ENCODE data around the gene SH3RF1. TPM values are rescaled to one million over a fixed set of nuclear protein-coding genes. Genes with fewer than 3 reads are reported as not detected.
"Not testable (repeated sequence)": the region's sequence is repeated elsewhere in the genome, so short reads cannot be mapped to it uniquely, and the experiment has no call there.

The SH3RF1 gene
- total and polyA plus RNA-seq, 2 of the 13 experiments (the other 11 are each of a cell fraction or from before 2014, with no cell fraction given) = 3.1 to 3.2 TPM

DNA sequence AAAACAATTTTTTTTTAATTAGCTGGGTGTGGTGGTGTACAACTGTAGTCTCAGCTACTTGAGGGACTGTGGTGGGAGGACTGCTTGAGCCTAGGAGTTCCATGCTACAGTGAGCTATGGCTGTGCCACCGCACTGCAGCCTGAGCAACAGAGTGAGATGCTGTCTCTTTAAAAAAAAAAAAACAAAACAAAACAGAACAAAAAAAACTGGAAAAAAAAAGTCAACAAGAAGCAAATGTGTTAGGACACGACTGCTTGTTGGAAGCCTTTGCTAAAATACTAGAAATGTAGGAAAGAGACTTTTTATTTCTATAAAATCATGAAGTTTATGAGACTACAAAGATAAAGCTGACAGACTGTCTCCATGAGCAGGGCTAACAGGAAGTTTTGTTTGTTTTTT, 87.2 kb downstream of the SH3RF1 start (continued):
- TF ChIP-seq NCOA5 (CRISPR knock-in tag; IDR thresholded peaks at IDR 0.05) = no peak
- TF ChIP-seq ZNF121 (CRISPR knock-in tag; IDR thresholded peaks at IDR 0.05) = no peak
- TF ChIP-seq ZNF691 (CRISPR knock-in tag; IDR thresholded peaks at IDR 0.05; ENCODE audit: borderline replicate concordance, low read depth) = no peak
- TF ChIP-seq ZFX (CRISPR knock-in tag; IDR thresholded peaks at IDR 0.05; ENCODE audit: low read depth) = no peak
- TF ChIP-seq ZGPAT (CRISPR knock-in tag; IDR thresholded peaks at IDR 0.05) = no peak
- TF ChIP-seq, protein P1, sequence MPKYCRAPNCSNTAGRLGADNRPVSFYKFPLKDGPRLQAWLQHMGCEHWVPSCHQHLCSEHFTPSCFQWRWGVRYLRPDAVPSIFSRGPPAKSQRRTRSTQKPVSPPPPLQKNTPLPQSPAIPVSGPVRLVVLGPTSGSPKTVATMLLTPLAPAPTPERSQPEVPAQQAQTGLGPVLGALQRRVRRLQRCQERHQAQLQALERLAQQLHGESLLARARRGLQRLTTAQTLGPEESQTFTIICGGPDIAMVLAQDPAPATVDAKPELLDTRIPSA (CRISPR knock-in tag; IDR thresholded peaks at IDR 0.05; ENCODE audit: borderline replicate concordance) = no peak

GRCh38 chr4:169179609-169180521, 90.9 kb downstream of the SH3RF1 start:
- no peaks in the 10 kb centered on the region for H3K36me3 ChIP-seq (replicated peaks in 1 of 2; ENCODE audit: control insufficient read depth in 1 of 2, insufficient read depth in 2 of 2, low read length in 2 of 2)
- H3K4me1 ChIP-seq (ENCODE audit: insufficient read depth, low read length) = peaks cover 11% of the 10 kb centered on the region
- no peak overlapping the region for H2AFZ ChIP-seq (ENCODE audit: low read length)
- no peaks in the 10 kb centered on the region for H3K79me2 ChIP-seq (ENCODE audit: insufficient read depth, low read length)
- no peak overlapping the region for H3K4me2 ChIP-seq (ENCODE audit: low read depth, low read length)
- in situ Hi-C loops (cut with HindIII; ENCODE audit: extremely low pct_ligation_motif_present, low pct_unique_long_range_greater_than_20kb) (no loop called here), intact Hi-C loops (cut with micrococcal nuclease; ENCODE audit: unreplicated experiment) (no loop called here)
- H3K27me3 ChIP-seq (ENCODE audit: control insufficient read depth in 1 of 2, insufficient read depth in 2 of 2, low read length in 2 of 2) = no peaks in the 10 kb centered on the region
- H3K9me3 ChIP-seq (ENCODE audit: low read length) = no peaks in the 10 kb centered on the region
- FAIRE-seq (no peak), ATAC-seq (no peak), DNase-seq (ENCODE audit: low spot score) (no peak)
- TF ChIP-seq U2AF2 (IDR thresholded peaks at IDR 0.05; ENCODE audit: low read depth, low read length) = no peak
- no peaks in the 10 kb centered on the region for H4K20me1 ChIP-seq (ENCODE audit: insufficient read depth, low read length)
- H3K9ac ChIP-seq (ENCODE audit: insufficient read depth, low read depth, low read length) = no peak overlapping the region
- no peak overlapping the region for H3K27ac ChIP-seq (ENCODE audit: extremely low read length, insufficient read depth, low read length)
- no peak overlapping the region for H3K4me3 ChIP-seq (replicated peaks in 1 of 3; ENCODE audit: insufficient read depth in 1 of 3, low read depth in 2 of 3, low read length in 3 of 3)
- no TSS peak for BruUV-seq (replicated peaks)
- 83% methylated on average over 13 of the region's 13 CpGs for WGBS (ENCODE audit: low lambda C conversion rate)
- ChIA-PET CTCF (ENCODE audit: low intra/inter-chr PET ratio, low total read pairs) (no interaction called here), POLR2A (no interaction called here)

- in situ Hi-C loops (cut with HindIII; ENCODE audit: extremely low pct_ligation_motif_present, low pct_unique_long_range_greater_than_20kb); DNase-seq (ENCODE audit: low spot score); H4K20me1 ChIP-seq (ENCODE audit: insufficient read depth, low read length); H3K9me3 ChIP-seq (ENCODE audit: low read length); H3K36me3 ChIP-seq (replicated peaks in 1 of 2; ENCODE audit: control insufficient read depth in 1 of 2, insufficient read depth in 2 of 2, low read length in 2 of 2); H3K9ac ChIP-seq (ENCODE audit: insufficient read depth, low read depth, low read length); H3K27ac ChIP-seq (ENCODE audit: extremely low read length, insufficient read depth, low read length); H3K4me2 ChIP-seq (ENCODE audit: low read depth, low read length); FAIRE-seq; H3K27me3 ChIP-seq (ENCODE audit: control insufficient read depth in 1 of 2, insufficient read depth in 2 of 2, low read length in 2 of 2); CTCF ChIA-PET (ENCODE audit: low intra/inter-chr PET ratio, low total read pairs); POLR2A ChIA-PET; H3K4me3 ChIP-seq (replicated peaks in 1 of 3; ENCODE audit: insufficient read depth in 1 of 3, low read depth in 2 of 3, low read length in 3 of 3); H3K79me2 ChIP-seq (ENCODE audit: insufficient read depth, low read length); BruUV-seq (replicated peaks); H2AFZ ChIP-seq (ENCODE audit: low read length); ATAC-seq; intact Hi-C loops (cut with micrococcal nuclease; ENCODE audit: unreplicated experiment): not testable (repeated sequence)
- 91% methylated on average over 4 of the region's 4 CpGs for WGBS (ENCODE audit: low lambda C conversion rate)
- H3K4me1 ChIP-seq (ENCODE audit: insufficient read depth, low read length) = peaks cover 11% of the 10 kb centered on the region
These were observed 92.7 kb downstream of the SH3RF1 start for GRCh38 chr4:169178092-169178491.

All from HepG2 (cell line).